Prostate gland (tissue), 2 donors: ENCODE measurements around the gene SLC27A1. TPM values are rescaled to one million over a fixed set of nuclear protein-coding genes. Genes with fewer than 3 reads are reported as not detected.
"Not testable (repeated sequence)": the region's sequence is repeated elsewhere in the genome, so short reads cannot be mapped to it uniquely, and the experiment has no call there.

Source experiments
- DNase-seq: peaks from one replicate; pipeline ENCODE4 v3.0.0-alpha.2; 2019; ENCODE audit warnings: low spot score
- H3K27ac ChIP-seq, 2 donors: fragments of 200-600 bp; sonication (generic); 2 replicates each; pipeline ENCODE4 v1.5.1; 2017 to 2019
- H3K27me3 ChIP-seq: fragments of 200-600 bp; sonication (generic); replicated peaks from 2 replicates; pipeline ENCODE4 v1.5.1; 2019; ENCODE audit not compliant: insufficient read depth
- H3K36me3 ChIP-seq, 2 donors: fragments of 200-600 bp; sonication (generic); 1 replicate in 1 of 2; 2 replicates in 1 of 2; pipeline versions ENCODE4 v1.5.1 to v1.8.1; 2017 to 2019
- H3K4me1 ChIP-seq: fragments of 200-600 bp; sonication (generic); replicated peaks from 2 replicates; pipeline ENCODE4 v1.5.1; 2019
- H3K4me3 ChIP-seq, 2 donors: fragments of 200-600 bp; sonication (generic); 2 replicates each; pipeline ENCODE4 v1.5.1; 2017 to 2019
- H3K9me3 ChIP-seq: fragments of 200-600 bp; sonication (generic); 2 replicates; pipeline ENCODE4 v1.5.1; 2017
- POLR2A ChIP-seq: fragments of 450-650 bp; IDR thresholded peaks from one replicate; pipeline ENCODE4 v1.6.1; 2016; ENCODE audit warnings: antibody characterized with exemption, mild to moderate bottlenecking
- POLR2AphosphoS5 ChIP-seq: sonication (generic); formaldehyde crosslinking; IDR thresholded peaks from one replicate; pipeline ENCODE4 v1.6.1; 2017; ENCODE audit warnings: antibody characterized with exemption
- WGBS: methylation state at CpG from one replicate; pipeline ENCODE4 v1.1.5; 2018; 5-methylcytosine and 5-hydroxymethylcytosine counted together
- intact Hi-C: fragments of 100-400 bp; cut with DNase I; formaldehyde crosslinking; loops from one replicate; pipeline ENCODE4 v1.14.2; 2022
- total RNA-seq, 2 donors: library from RNA; depleted of rRNA; stranded (reverse); fragments of >200 nt; gene quantifications; one replicate each; pipeline ENCODE4 v1.1.0, GENCODE V29; 2016
- TF ChIP-seq, protein P1 (sequence below), 4 experiments: fragments of 200-600 bp in 2 of 4; fragments of 450-650 bp in 2 of 4; sonication (generic) in 2 of 4; IDR thresholded peaks; 1 replicate in 3 of 4; 2 replicates in 1 of 4; pipeline ENCODE4 v1.5.1; 2016 to 2019; ENCODE audit warnings: antibody characterized with exemption in 4 of 4, mild to moderate bottlenecking in 2 of 4, moderate library complexity in 2 of 4

Gene SLC27A1
- total RNA-seq, 2 donors from 2014 or later: 73.3 to 78.7 TPM

DNA sequence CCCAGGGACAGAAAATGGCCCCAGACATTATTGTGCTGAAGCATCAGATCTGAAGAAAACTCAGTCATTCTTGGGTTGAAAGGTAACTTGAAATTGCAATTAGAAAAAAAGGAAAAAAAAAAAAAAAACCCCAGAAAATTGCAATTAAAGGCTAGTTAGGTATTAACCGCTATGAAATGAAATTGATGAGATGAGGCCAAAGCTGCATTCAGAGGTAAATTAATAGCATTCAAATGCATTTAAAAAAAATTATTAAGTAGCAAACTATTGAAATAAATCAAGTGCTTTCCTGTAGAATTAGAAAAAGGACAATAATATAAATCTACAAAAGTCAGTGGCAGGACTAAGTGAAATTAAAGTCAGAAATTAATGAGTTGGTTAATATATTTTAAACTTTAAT, 47.6 kb downstream of the SLC27A1 start:
- Histone ChIP-seq H3K4me1 (no peaks in the 10 kb centered on the region), H3K4me3 (no peak overlapping the region), H3K36me3 (peaks cover 5 to 6% of the 10 kb centered on the region in 2 donors), H3K27me3 (no peaks in the 10 kb centered on the region), H3K9me3 (no peaks in the 10 kb centered on the region), H3K27ac (no peak overlapping the region)
- TF ChIP-seq POLR2A (no peak), POLR2AphosphoS5 (no peak)
- TF ChIP-seq, protein P1, sequence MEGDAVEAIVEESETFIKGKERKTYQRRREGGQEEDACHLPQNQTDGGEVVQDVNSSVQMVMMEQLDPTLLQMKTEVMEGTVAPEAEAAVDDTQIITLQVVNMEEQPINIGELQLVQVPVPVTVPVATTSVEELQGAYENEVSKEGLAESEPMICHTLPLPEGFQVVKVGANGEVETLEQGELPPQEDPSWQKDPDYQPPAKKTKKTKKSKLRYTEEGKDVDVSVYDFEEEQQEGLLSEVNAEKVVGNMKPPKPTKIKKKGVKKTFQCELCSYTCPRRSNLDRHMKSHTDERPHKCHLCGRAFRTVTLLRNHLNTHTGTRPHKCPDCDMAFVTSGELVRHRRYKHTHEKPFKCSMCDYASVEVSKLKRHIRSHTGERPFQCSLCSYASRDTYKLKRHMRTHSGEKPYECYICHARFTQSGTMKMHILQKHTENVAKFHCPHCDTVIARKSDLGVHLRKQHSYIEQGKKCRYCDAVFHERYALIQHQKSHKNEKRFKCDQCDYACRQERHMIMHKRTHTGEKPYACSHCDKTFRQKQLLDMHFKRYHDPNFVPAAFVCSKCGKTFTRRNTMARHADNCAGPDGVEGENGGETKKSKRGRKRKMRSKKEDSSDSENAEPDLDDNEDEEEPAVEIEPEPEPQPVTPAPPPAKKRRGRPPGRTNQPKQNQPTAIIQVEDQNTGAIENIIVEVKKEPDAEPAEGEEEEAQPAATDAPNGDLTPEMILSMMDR (IDR thresholded peaks at IDR 0.05): no peak
- WGBS: 100% methylated on average over 1 of the region's 1 CpG
- intact Hi-C loops: no loop called here
- DNase-seq: no peak

GRCh38 chr19:17518654-17519053, 48.3 kb downstream of the SLC27A1 start:
- H3K27me3 ChIP-seq, H3K27ac ChIP-seq, H3K36me3 ChIP-seq, DNase-seq, H3K4me3 ChIP-seq, H3K9me3 ChIP-seq, H3K4me1 ChIP-seq, intact Hi-C loops: not testable (repeated sequence)
- WGBS: 90% methylated on average over 8 of the region's 8 CpGs

DNA sequence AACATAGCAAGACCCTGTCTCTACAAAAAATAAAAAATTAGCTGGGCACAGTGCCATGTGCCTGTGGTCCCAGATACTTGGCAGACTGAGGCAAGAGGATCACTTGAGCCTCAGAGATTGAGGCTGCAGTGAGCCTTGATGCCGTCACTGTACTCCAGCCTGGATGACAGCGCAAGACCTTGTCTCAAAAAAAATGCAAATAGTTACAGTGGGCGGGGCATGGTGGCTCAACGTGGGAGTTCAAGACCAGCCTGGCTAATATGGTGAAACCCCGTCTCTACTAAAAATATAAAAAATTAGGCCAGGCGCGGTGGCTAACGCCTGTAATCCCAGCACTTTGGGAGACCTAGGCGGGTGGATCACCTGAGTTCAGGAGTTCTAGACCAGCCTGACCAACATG, 49.6 kb downstream of the SLC27A1 start:
- 91% methylated on average over 9 of the region's 9 CpGs for WGBS
- intact Hi-C loops: no loop called here
- DNase-seq: no peak
- H3K4me1 ChIP-seq: no peaks in the 10 kb centered on the region
- H3K4me3 ChIP-seq: no peak overlapping the region
- no peaks in the 10 kb centered on the region for H3K9me3 ChIP-seq
- no peak for TF ChIP-seq POLR2A
- TF ChIP-seq, protein P1 (IDR thresholded peaks at IDR 0.05): no peak
- TF ChIP-seq POLR2AphosphoS5: no peak
- no peaks in the 10 kb centered on the region for H3K27me3 ChIP-seq
- peaks cover 5 to 6% of the 10 kb centered on the region in 2 donors for H3K36me3 ChIP-seq
- no peak overlapping the region for H3K27ac ChIP-seq

GRCh38 chr19:17520865-17521264, 50.5 kb downstream of the SLC27A1 start:
- Histone ChIP-seq H3K4me1 (no peaks in the 10 kb centered on the region), H3K36me3 (peaks cover 5 to 6% of the 10 kb centered on the region in 2 donors), H3K4me3 (no peak overlapping the region), H3K27me3 (no peaks in the 10 kb centered on the region), H3K27ac (no peak overlapping the region), H3K9me3 (no peaks in the 10 kb centered on the region)
- WGBS: 95% methylated on average over 25 of the region's 25 CpGs
- intact Hi-C loops: no loop called here
- no peak for DNase-seq
- TF ChIP-seq POLR2A (no peak), POLR2AphosphoS5 (no peak)
- TF ChIP-seq, protein P1 (IDR thresholded peaks at IDR 0.05): no peak

DNA sequence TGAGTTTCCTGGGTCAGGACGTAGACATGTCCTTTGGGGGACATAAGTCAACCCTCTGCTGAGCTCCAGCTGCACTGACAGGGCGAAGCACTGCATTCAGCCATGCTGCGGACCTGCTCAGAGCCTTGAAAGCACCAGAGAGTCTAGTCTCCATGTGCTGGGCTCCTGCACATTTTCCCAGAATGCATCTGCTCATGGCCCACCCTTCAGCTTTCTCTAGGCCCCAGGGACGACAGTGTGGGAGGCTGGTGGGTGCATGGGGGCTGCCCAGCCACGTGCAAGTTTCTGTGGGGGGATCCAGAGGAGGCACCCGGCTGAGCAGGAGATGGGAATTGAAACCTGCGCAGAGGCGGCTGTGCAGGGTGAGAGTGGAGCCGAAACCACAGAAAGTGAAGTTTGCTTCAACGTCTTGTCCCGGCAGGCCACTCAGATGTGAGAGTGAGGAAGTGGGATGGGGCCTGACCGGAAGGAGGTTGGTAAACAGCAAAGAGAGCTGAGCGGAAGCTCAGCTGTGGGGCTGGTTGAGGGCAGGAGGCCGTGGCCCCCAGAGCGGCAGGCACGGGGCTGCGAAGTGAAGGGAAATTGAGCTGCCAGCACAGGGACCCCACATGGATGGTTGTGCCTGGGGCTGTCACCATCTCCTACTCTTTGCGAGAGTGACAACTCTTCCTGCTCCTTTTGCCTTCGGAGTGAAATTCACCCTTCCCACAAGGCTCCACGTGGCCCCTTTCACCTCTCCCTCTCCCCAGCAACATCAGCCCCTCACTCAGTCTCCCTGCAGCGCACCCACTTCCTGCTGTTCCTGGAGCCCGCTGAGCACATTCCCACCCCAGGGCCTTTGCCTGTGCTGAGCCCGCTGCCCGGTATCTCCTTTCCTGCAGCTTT, 52.9 kb downstream of the SLC27A1 start:
- WGBS: 48% methylated on average over 24 of the region's 24 CpGs
- H3K4me1 ChIP-seq: no peaks in the 10 kb centered on the region
- intact Hi-C loops: no loop called here
- H3K27ac ChIP-seq: no peak overlapping the region
- DNase-seq: no peak
- no peak overlapping the region for H3K4me3 ChIP-seq
- no peaks in the 10 kb centered on the region for H3K36me3 ChIP-seq
- no peak for TF ChIP-seq POLR2AphosphoS5
- no peak for TF ChIP-seq POLR2A
- TF ChIP-seq, protein P1 (IDR thresholded peaks at IDR 0.05): no peak
- H3K9me3 ChIP-seq: no peaks in the 10 kb centered on the region
- no peaks in the 10 kb centered on the region for H3K27me3 ChIP-seq
